HepG2 (cell line): Measurements from ENCODE around the gene PRIM2. TPM values are rescaled to one million over a fixed set of nuclear protein-coding genes. Genes with fewer than 3 reads are reported as not detected.
"Not testable (repeated sequence)": the region's sequence is repeated elsewhere in the genome, so short reads cannot be mapped to it uniquely, and the experiment has no call there.

Source experiments
- EP300 ChIP-seq, 3 experiments: sonication (generic) in 1 of 3; formaldehyde crosslinking in 1 of 3; IDR thresholded peaks; 2 replicates each; pipeline versions ENCODE4 v1.5.1 to v1.6.1; 2011 to 2020; ENCODE audit warnings: low read depth in 2 of 3, low read length in 2 of 3, borderline replicate concordance in 1 of 3, improper control_type of control experiment in 1 of 3, mild to moderate bottlenecking in 1 of 3, missing genetic modification reagents in 1 of 3, moderate library complexity in 1 of 3
- FOXP4 ChIP-seq: sonication (generic); formaldehyde crosslinking; IDR thresholded peaks from 2 replicates; pipeline ENCODE4 v1.4.0; 2020; ENCODE audit warnings: missing genetic modification reagents
- GATAD2A ChIP-seq: IDR thresholded peaks from 2 replicates; pipeline ENCODE4 v1.6.1; 2016
- HNF4G ChIP-seq, 2 experiments: sonication (generic) in 1 of 2; formaldehyde crosslinking in 1 of 2; IDR thresholded peaks; 2 replicates each; pipeline versions ENCODE4 v1.4.0 to v1.6.1; 2011 to 2020; ENCODE audit warnings: borderline replicate concordance in 2 of 2, low read depth in 2 of 2, mild to moderate bottlenecking in 2 of 2, low read length in 1 of 2, missing genetic modification reagents in 1 of 2, moderate library complexity in 1 of 2
- LCORL ChIP-seq, 2 experiments: fragments of 450-650 bp in 1 of 2; sonication (generic) in 1 of 2; formaldehyde crosslinking in 1 of 2; IDR thresholded peaks; 2 replicates each; pipeline versions ENCODE4 v1.5.0 to v1.6.1; 2017 to 2020; ENCODE audit warnings: antibody characterized with exemption in 1 of 2, missing genetic modification reagents in 1 of 2
- NCOA2 ChIP-seq: sonication (generic); formaldehyde crosslinking; IDR thresholded peaks from 2 replicates; pipeline ENCODE4 v1.8.0; 2022; ENCODE audit warnings: inconsistent platforms
- RERE ChIP-seq: IDR thresholded peaks from 2 replicates; pipeline ENCODE4 v1.6.1; 2016; ENCODE audit warnings: low read depth, missing genetic modification reagents, missing compliant biosample characterization
- SOX13 ChIP-seq, 3 experiments: fragments of 450-650 bp in 1 of 3; sonication (generic) in 1 of 3; formaldehyde crosslinking in 1 of 3; IDR thresholded peaks in 2 of 3; conservative IDR thresholded peaks in 1 of 3; 2 replicates each; pipeline versions ENCODE4 v1.5.0 to v1.6.1; 2016 to 2020; ENCODE audit warnings: antibody characterized with exemption in 1 of 3, mild to moderate bottlenecking in 1 of 3, missing compliant biosample characterization in 1 of 3, missing genetic modification reagents in 1 of 3, moderate library complexity in 1 of 3
- ZNF609 ChIP-seq: sonication (generic); formaldehyde crosslinking; IDR thresholded peaks from 2 replicates; pipeline ENCODE4 v1.4.0; 2020; ENCODE audit warnings: mild to moderate bottlenecking, missing genetic modification reagents, borderline replicate concordance
- ZNF792 ChIP-seq: IDR thresholded peaks from 2 replicates; pipeline ENCODE4 v1.6.1; 2016
- polyA plus RNA-seq, 8 experiments: library from polyadenylated mRNA; depleted of rRNA in 3 of 8; stranded (reverse) in 7 of 8; unstranded in 1 of 8; fragments of >200 nt; fragmentation: Illumina TruSeq in 4 of 8; extraction: Trizol in 4 of 8; gene quantifications; 2 replicates each; pipeline versions ENCODE4 v1.2.1 to v1.2.3, GENCODE V29; 2011 to 2016; ENCODE audit warnings: low read depth in 4 of 8, missing spikeins in 1 of 8, mixed read lengths in 1 of 8; ENCODE audit not compliant: insufficient read depth in 1 of 8
- total RNA-seq, 5 experiments: library from RNA; depleted of rRNA; stranded (reverse); fragments of >200 nt; fragmentation: Illumina TruSeq; extraction: Trizol; gene quantifications; 2 replicates each; pipeline ENCODE4 v1.2.3, GENCODE V29; 2016; ENCODE audit warnings: low read depth in 1 of 5
- TF ChIP-seq, protein P1 (sequence below): fragments of 450-650 bp; IDR thresholded peaks from 2 replicates; pipeline ENCODE4 v1.6.1; 2016

The PRIM2 gene
- total and polyA plus RNA-seq, 2 of the 13 experiments (the other 11 are each of a cell fraction or from before 2014, with no cell fraction given): 8.0 to 52.7 TPM

GRCh38 chr6:57500368-57501021 is 183.1 kb downstream of the PRIM2 start (continued):
- TF ChIP-seq ZNF609 (CRISPR knock-in tag): peak; percentile 75; the same call in 1 of the 2 replicates
- TF ChIP-seq GATAD2A: peak; percentile 82
- peak; percentile 76 for TF ChIP-seq LCORL (IDR thresholded peaks at IDR 0.05)
- TF ChIP-seq LCORL (CRISPR knock-in tag; IDR thresholded peaks at IDR 0.05): peak; percentile 32; the same call in 1 of the 2 replicates
- peak; percentile 72; the same call in 1 of the 2 replicates for TF ChIP-seq SOX13 (IDR thresholded peaks at IDR 0.05)
- TF ChIP-seq SOX13 (CRISPR knock-in tag; conservative IDR thresholded peaks at IDR 0.05 in 1 of 2, IDR thresholded peaks at IDR 0.05 in 1 of 2): peak in 1 of 2 experiments; percentile 93; a peak in 2 of 4 replicates
- TF ChIP-seq NCOA2 (CRISPR knock-in tag): peak; percentile 88
- TF ChIP-seq RERE (CRISPR knock-in tag): peak; percentile 78; the same call in 1 of the 2 replicates
- TF ChIP-seq HNF4G (IDR thresholded peaks at IDR 0.05; ENCODE audit: borderline replicate concordance, low read depth, low read length): peak; percentile 22; the same call in 1 of the 2 replicates
- not testable (repeated sequence) for TF ChIP-seq HNF4G (CRISPR knock-in tag; IDR thresholded peaks at IDR 0.05; ENCODE audit: borderline replicate concordance, low read depth)
- TF ChIP-seq EP300 (IDR thresholded peaks at IDR 0.05; ENCODE audit: low read depth in 2 of 2, low read length in 2 of 2): peak in 1 of 2 experiments; percentile 55; a peak in 2 of 4 replicates
- peak; percentile 82 for TF ChIP-seq EP300 (CRISPR knock-in tag; IDR thresholded peaks at IDR 0.05; ENCODE audit: borderline replicate concordance)
- TF ChIP-seq FOXP4 (CRISPR knock-in tag): peak; percentile 85
- TF ChIP-seq ZNF792 (CRISPR knock-in tag): peak; percentile 74
- TF ChIP-seq, protein P1, sequence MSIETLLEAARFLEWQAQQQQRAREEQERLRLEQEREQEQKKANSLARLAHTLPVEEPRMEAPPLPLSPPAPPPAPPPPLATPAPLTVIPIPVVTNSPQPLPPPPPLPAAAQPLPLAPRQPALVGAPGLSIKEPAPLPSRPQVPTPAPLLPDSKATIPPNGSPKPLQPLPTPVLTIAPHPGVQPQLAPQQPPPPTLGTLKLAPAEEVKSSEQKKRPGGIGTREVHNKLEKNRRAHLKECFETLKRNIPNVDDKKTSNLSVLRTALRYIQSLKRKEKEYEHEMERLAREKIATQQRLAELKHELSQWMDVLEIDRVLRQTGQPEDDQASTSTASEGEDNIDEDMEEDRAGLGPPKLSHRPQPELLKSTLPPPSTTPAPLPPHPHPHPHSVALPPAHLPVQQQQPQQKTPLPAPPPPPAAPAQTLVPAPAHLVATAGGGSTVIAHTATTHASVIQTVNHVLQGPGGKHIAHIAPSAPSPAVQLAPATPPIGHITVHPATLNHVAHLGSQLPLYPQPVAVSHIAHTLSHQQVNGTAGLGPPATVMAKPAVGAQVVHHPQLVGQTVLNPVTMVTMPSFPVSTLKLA: 0 out of 2 replicates have a peak, but pooled peaks have one; percentile 3
